ENCODE data around the gene CAPSL.
"Not testable (repeated sequence)": the region's sequence is repeated elsewhere in the genome, so short reads cannot be mapped to it uniquely, and the experiment has no call there.

The CAPSL gene

DNA sequence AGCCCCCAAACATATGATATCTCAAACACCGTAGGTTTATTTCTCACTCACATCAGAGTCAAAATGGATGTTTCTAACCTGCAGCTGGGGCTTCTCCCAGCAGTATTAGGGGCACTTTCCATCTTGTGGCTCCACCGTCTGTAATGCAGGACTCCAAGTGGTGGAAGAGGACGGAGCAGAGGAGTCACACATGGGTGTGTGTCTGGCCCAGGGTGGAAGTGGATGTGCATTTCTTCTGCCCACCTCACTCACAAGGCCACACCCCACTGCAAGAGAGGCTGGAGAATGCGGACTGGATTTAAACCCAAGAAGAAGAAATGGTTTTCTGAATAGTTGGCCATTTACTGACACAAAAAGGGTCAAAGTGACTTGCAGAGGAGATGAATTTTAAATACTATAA is 67.8 kb downstream of the CAPSL start:
- no peak for DNase-seq

GRCh38 chr5:35869685-35870277 is 68.6 kb downstream of the CAPSL start:
- DNase-seq: no peak

- DNase-seq: no peak
Observed at GRCh38 chr5:35867998-35868397, 70.4 kb downstream of the CAPSL start.

DNA sequence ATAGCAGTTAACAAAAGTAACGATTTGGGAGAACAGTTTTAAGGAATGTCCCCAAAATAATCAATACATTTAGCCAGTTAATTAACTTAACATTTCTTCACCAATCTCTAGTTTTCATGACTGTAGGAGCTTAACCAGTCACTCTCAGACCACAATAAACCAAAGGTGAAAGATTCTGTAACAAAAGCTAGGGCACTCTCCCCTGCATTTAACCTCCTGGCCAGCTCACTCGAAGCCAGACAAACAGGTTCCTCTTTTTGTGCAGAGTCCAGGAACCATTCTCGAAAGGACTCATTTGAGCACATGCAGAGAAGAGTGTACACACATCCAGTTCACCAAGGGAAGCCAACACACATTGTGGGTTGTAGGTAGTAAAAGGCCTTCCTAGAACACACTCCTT is 75.3 kb downstream of the CAPSL start:
- no peak for DNase-seq

GRCh38 chr5:35862126-35862525 is 76.3 kb downstream of the CAPSL start:
- no peak for DNase-seq

GRCh38 chr5:35861718-35862117 is 76.7 kb downstream of the CAPSL start:
- no peak for DNase-seq

GRCh38 chr5:35860686-35861085 is 77.7 kb downstream of the CAPSL start:
- no peak for DNase-seq

- no peak for DNase-seq
Observed at GRCh38 chr5:35859101-35859661, 79.2 kb downstream of the CAPSL start.

DNA sequence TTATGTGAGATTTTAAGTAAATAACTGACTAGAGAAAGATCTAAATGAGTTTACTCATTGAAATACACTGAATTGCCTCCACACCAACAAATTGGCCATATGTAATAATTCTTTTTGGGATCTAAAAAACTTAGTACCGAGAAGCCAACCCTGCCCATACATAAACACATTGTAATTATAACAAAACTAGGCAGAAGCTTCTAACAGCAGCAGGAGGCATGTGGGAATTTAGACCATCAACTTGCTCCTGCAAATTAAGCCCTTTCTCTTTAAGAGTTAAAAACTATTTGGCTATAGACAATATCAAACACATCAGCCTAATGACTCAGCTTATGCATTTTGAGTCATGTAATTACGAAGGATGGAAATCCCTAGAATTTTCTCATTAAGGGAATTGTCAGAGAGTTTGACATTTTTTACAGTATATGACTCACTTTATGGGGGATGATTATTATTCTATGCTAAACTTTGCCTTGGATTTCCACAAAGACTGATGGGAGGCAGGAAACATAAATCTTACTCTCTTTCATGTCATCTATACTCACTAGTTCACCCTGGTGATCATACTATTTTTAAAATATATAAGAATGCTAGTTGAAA is 80.7 kb downstream of the CAPSL start:
- no peak for DNase-seq

GRCh38 chr5:35856765-35857351 is 81.6 kb downstream of the CAPSL start, which contains the start of gene IL7R:
TSS of gene IL7R (plus strand) at chr5:35856891. CDS start at chr5:35856978, 87 bp downstream.
- no peak for DNase-seq

DNA sequence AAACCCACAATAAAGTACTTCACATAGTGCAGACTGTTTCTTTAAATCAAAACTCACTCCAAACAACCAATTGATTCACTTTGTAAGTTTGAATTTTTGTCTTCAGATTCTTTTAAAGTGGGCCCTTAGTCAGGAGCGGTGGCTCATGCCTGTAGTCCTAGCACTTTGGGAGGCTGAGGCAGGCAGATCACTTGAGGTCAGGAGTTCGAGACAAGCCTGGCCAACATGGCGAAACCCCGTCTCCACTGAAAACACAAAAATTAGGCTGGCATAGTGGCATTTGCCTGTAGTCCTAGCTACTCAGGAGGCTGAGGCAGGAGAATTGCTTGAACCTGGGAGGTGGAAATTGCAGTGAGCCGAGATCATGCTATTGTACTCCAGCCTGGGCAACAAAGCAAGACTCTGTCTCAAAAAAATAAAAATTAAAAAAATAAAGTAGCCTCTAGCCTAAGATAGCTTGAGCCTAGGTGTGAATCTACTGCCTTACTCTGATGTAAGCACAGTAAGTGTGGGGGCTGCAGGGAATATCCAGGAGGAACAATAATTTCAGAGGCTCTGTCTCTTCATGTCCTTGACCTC is 82.1 kb downstream of the CAPSL start:
- not testable (repeated sequence) for DNase-seq

GRCh38 chr5:35855187-35855586 is 83.2 kb downstream of the CAPSL start:
- no peak for DNase-seq
